HepG2 (cell line): Measurements from ENCODE around the gene GGA2. TPM values are rescaled to one million over a fixed set of nuclear protein-coding genes. Genes with fewer than 3 reads are reported as not detected.

Experiments used
- BCL6 ChIP-seq: IDR thresholded peaks from 2 replicates; pipeline ENCODE4 v1.6.1; 2016; ENCODE audit warnings: missing genetic modification reagents, missing compliant biosample characterization
- ELF4 ChIP-seq: sonication (generic); formaldehyde crosslinking; IDR thresholded peaks from 2 replicates; pipeline ENCODE4 v1.5.0; 2020; ENCODE audit warnings: missing genetic modification reagents, mild to moderate bottlenecking, moderate library complexity, borderline replicate concordance
- GPN1 ChIP-seq: sonication (generic); formaldehyde crosslinking; IDR thresholded peaks from 2 replicates; pipeline ENCODE4 v1.5.1; 2020; ENCODE audit warnings: missing genetic modification reagents, borderline replicate concordance
- HDAC6 ChIP-seq: fragments of 200-600 bp; sonication (generic); IDR thresholded peaks from 2 replicates; pipeline ENCODE4 v1.7.0; 2017; ENCODE audit warnings: mild to moderate bottlenecking, antibody characterized with exemption, low read length, low read depth
- IRF1 ChIP-seq: sonication (generic); formaldehyde crosslinking; IDR thresholded peaks from 2 replicates; pipeline ENCODE4 v1.4.0; 2020; ENCODE audit warnings: low read depth, mild to moderate bottlenecking, missing genetic modification reagents
- MATR3 ChIP-seq: sonication (generic); formaldehyde crosslinking; IDR thresholded peaks from 2 replicates; pipeline ENCODE4 v1.4.0; 2020; ENCODE audit warnings: missing genetic modification reagents
- NFKBIZ ChIP-seq: IDR thresholded peaks from 2 replicates; pipeline ENCODE4 v1.6.1; 2018; ENCODE audit warnings: missing genetic modification reagents, missing compliant biosample characterization
- PBX3 ChIP-seq: sonication (generic); formaldehyde crosslinking; IDR thresholded peaks from 2 replicates; pipeline ENCODE4 v1.8.1; 2023; ENCODE audit warnings: missing genetic modification reagents, inconsistent platforms, borderline replicate concordance
- RARG ChIP-seq: sonication (generic); formaldehyde crosslinking; IDR thresholded peaks from 2 replicates; pipeline ENCODE4 v1.4.0; 2020; ENCODE audit warnings: low read depth, mild to moderate bottlenecking, missing genetic modification reagents
- STAT5B ChIP-seq: sonication (generic); formaldehyde crosslinking; IDR thresholded peaks from 2 replicates; pipeline ENCODE4 v1.4.0; 2020; ENCODE audit warnings: missing genetic modification reagents
- TBL1XR1 ChIP-seq: fragments of 150-350 bp; IDR thresholded peaks from 2 replicates; pipeline ENCODE4 v1.6.1; 2014; ENCODE audit warnings: borderline replicate concordance, low read length; ENCODE audit not compliant: partially characterized antibody
- TEAD2 ChIP-seq: sonication (generic); formaldehyde crosslinking; IDR thresholded peaks from 2 replicates; pipeline ENCODE4 v1.9.0; 2021; ENCODE audit warnings: missing genetic modification reagents
- ZFP37 ChIP-seq: sonication (generic); formaldehyde crosslinking; IDR thresholded peaks from 2 replicates; pipeline ENCODE4 v1.4.0; 2020; ENCODE audit warnings: missing genetic modification reagents, borderline replicate concordance
- ZFP82 ChIP-seq: sonication (generic); formaldehyde crosslinking; IDR thresholded peaks from 2 replicates; pipeline ENCODE4 v1.5.1; 2020; ENCODE audit warnings: mild to moderate bottlenecking, missing genetic modification reagents, borderline replicate concordance
- ZNF280D ChIP-seq: sonication (generic); formaldehyde crosslinking; IDR thresholded peaks from 2 replicates; pipeline ENCODE4 v1.5.1; 2020; ENCODE audit warnings: mild to moderate bottlenecking, missing genetic modification reagents
- ZNF33B ChIP-seq: sonication (generic); formaldehyde crosslinking; IDR thresholded peaks from 2 replicates; pipeline ENCODE4 v1.5.1; 2020; ENCODE audit warnings: mild to moderate bottlenecking, missing genetic modification reagents
- ZNF543 ChIP-seq: sonication (generic); formaldehyde crosslinking; IDR thresholded peaks from 2 replicates; pipeline ENCODE4 v1.4.0; 2020; ENCODE audit warnings: mild to moderate bottlenecking, missing genetic modification reagents
- ZNF552 ChIP-seq: sonication (generic); formaldehyde crosslinking; IDR thresholded peaks from 2 replicates; pipeline ENCODE4 v1.9.0; 2022; ENCODE audit warnings: missing genetic modification reagents, mild to moderate bottlenecking, borderline replicate concordance
- ZNF567 ChIP-seq: sonication (generic); formaldehyde crosslinking; IDR thresholded peaks from 2 replicates; pipeline ENCODE4 v1.8.1; 2023; ENCODE audit warnings: mild to moderate bottlenecking, missing genetic modification reagents, borderline replicate concordance
- ZNF577 ChIP-seq: sonication (generic); formaldehyde crosslinking; IDR thresholded peaks from 2 replicates; pipeline ENCODE4 v1.4.0; 2020; ENCODE audit warnings: mild to moderate bottlenecking, low read depth, missing genetic modification reagents, borderline replicate concordance
- ZNF644 ChIP-seq: IDR thresholded peaks from 2 replicates; pipeline ENCODE4 v1.6.1; 2016; ENCODE audit warnings: low read depth
- ZNF839 ChIP-seq: sonication (generic); formaldehyde crosslinking; IDR thresholded peaks from 2 replicates; pipeline ENCODE4 v1.4.0; 2020; ENCODE audit warnings: missing genetic modification reagents, mild to moderate bottlenecking, borderline replicate concordance
- ZZZ3 ChIP-seq: sonication (generic); formaldehyde crosslinking; IDR thresholded peaks from 2 replicates; pipeline ENCODE4 v1.4.0; 2020; ENCODE audit warnings: missing genetic modification reagents, mild to moderate bottlenecking, borderline replicate concordance
- polyA plus RNA-seq, 8 experiments: library from polyadenylated mRNA; depleted of rRNA in 3 of 8; stranded (reverse) in 7 of 8; unstranded in 1 of 8; fragments of >200 nt; fragmentation: Illumina TruSeq in 4 of 8; extraction: Trizol in 4 of 8; gene quantifications; 2 replicates each; pipeline versions ENCODE4 v1.2.1 to v1.2.3, GENCODE V29; 2011 to 2016; ENCODE audit warnings: low read depth in 4 of 8, missing spikeins in 1 of 8, mixed read lengths in 1 of 8; ENCODE audit not compliant: insufficient read depth in 1 of 8
- total RNA-seq, 5 experiments: library from RNA; depleted of rRNA; stranded (reverse); fragments of >200 nt; fragmentation: Illumina TruSeq; extraction: Trizol; gene quantifications; 2 replicates each; pipeline ENCODE4 v1.2.3, GENCODE V29; 2016; ENCODE audit warnings: low read depth in 1 of 5

Gene GGA2
- total and polyA plus RNA-seq, 2 of the 13 experiments (the other 11 are each of a cell fraction or from before 2014, with no cell fraction given) = 51.5 to 69.8 TPM

- TF ChIP-seq RARG (CRISPR knock-in tag) = no peak
- TF ChIP-seq ZNF552 (CRISPR knock-in tag) = peak; percentile 77; the same call in 1 of the 2 replicates
- peak; percentile 84; the same call in 1 of the 2 replicates for TF ChIP-seq PBX3
- peak; percentile 92; the same call in 1 of the 2 replicates for TF ChIP-seq IRF1 (CRISPR knock-in tag)
- TF ChIP-seq HDAC6 = peak; percentile 95
- peak; percentile 50 for TF ChIP-seq ZNF280D (CRISPR knock-in tag)
- peak; percentile 71; the same call in 1 of the 2 replicates for TF ChIP-seq ZNF33B (CRISPR knock-in tag)
- TF ChIP-seq ZNF577 (CRISPR knock-in tag) = peak; percentile 94; the same call in 1 of the 2 replicates
- TF ChIP-seq ZNF567 = peak; percentile 96; the same call in 1 of the 2 replicates
- peak; percentile 86; the same call in 1 of the 2 replicates for TF ChIP-seq ZZZ3 (CRISPR knock-in tag)
- peak; percentile 87; the same call in 1 of the 2 replicates for TF ChIP-seq ZNF839 (CRISPR knock-in tag)
- TF ChIP-seq TBL1XR1 = peak; percentile 71
- TF ChIP-seq TEAD2 (CRISPR knock-in tag) = peak; percentile 58; the same call in 1 of the 2 replicates
- TF ChIP-seq ELF4 (CRISPR knock-in tag) = peak; percentile 74; the same call in 1 of the 2 replicates
- no peak for TF ChIP-seq GPN1
- TF ChIP-seq STAT5B (CRISPR knock-in tag) = 0 out of 2 replicates have a peak, but pooled peaks have one; percentile 41
- TF ChIP-seq BCL6 (CRISPR knock-in tag) = peak; percentile 72; the same call in 1 of the 2 replicates
- no peak for TF ChIP-seq MATR3 (CRISPR knock-in tag)
- peak; percentile 87; the same call in 1 of the 2 replicates for TF ChIP-seq ZFP82 (CRISPR knock-in tag)
- peak; percentile 83; the same call in 1 of the 2 replicates for TF ChIP-seq ZFP37
- no peak for TF ChIP-seq ZNF644 (CRISPR knock-in tag)
- peak; percentile 82; the same call in 1 of the 2 replicates for TF ChIP-seq ZNF543 (CRISPR knock-in tag)
- TF ChIP-seq NFKBIZ (CRISPR knock-in tag) = 0 out of 2 replicates have a peak, but pooled peaks have one; percentile 52
These were observed 46.8 kb upstream of the GGA2 start, which contains the start of the genes EARS2 and UBFD1 (continued) for GRCh38 chr16:23556881-23557778.
